ENCODE measurements around the gene WDR70.

WDR70 gene

GRCh38 chr5:37730896-37731455, 351.9 kb downstream of the WDR70 start:
- no peak for DNase-seq

GRCh38 chr5:37734114-37734513, 355.0 kb downstream of the WDR70 start:
- no peak for DNase-seq

- DNase-seq = no peak
Measured at GRCh38 chr5:37735649-37736347, 356.7 kb downstream of the WDR70 start.

- no peak for DNase-seq
Measured at GRCh38 chr5:37736397-37736796, 357.3 kb downstream of the WDR70 start.

GRCh38 chr5:37737326-37738056, 358.4 kb downstream of the WDR70 start:
- DNase-seq = no peak

- DNase-seq = peak; percentile 76
Measured at GRCh38 chr5:37738057-37738691, 359.1 kb downstream of the WDR70 start.

- DNase-seq = no peak
Measured at GRCh38 chr5:37738865-37739488, 359.9 kb downstream of the WDR70 start.

GRCh38 chr5:37739817-37740261, 360.7 kb downstream of the WDR70 start:
- no peak for DNase-seq

- DNase-seq = no peak
Measured at GRCh38 chr5:37740331-37741066, 361.4 kb downstream of the WDR70 start.

GRCh38 chr5:37742111-37742510, 363.0 kb downstream of the WDR70 start:
- no peak for DNase-seq

GRCh38 chr5:37751227-37751626, 372.1 kb downstream of the WDR70 start:
- DNase-seq = no peak

- no peak for DNase-seq
Measured at GRCh38 chr5:37754976-37755375, 375.9 kb downstream of the WDR70 start.

- DNase-seq = no peak
Measured at GRCh38 chr5:37755581-37755980, 376.5 kb downstream of the WDR70 start.

- DNase-seq = no peak
Measured at GRCh38 chr5:37756248-37756647, 377.1 kb downstream of the WDR70 start.

- DNase-seq = no peak
Measured at GRCh38 chr5:37757980-37758582, 379.0 kb downstream of the WDR70 start.

- no peak for DNase-seq
Measured at GRCh38 chr5:37767251-37767650, 388.1 kb downstream of the WDR70 start.

- DNase-seq = no peak
Measured at GRCh38 chr5:37767961-37768360, 388.8 kb downstream of the WDR70 start.

- no peak for DNase-seq
Measured at GRCh38 chr5:37768371-37768770, 389.3 kb downstream of the WDR70 start.

- no peak for DNase-seq
Measured at GRCh38 chr5:37769108-37769507, 390.0 kb downstream of the WDR70 start.

- no peak for DNase-seq
Measured at GRCh38 chr5:37769840-37770239, 390.7 kb downstream of the WDR70 start.

- DNase-seq = no peak
Measured at GRCh38 chr5:37770786-37771185, 391.7 kb downstream of the WDR70 start.

- DNase-seq = no peak
Measured at GRCh38 chr5:37771203-37771611, 392.1 kb downstream of the WDR70 start.

Measured in DMS79 (cell line).